HG02642 (cell line): ENCODE data around the gene SOX6.

Experiments used
- ATAC-seq: cut with Tn5 transposase; IDR thresholded peaks from one replicate; pipeline ENCODE4 v1.9.1; 2021; ENCODE audit warnings: mild to moderate bottlenecking; ENCODE audit not compliant: unreplicated experiment, poor library complexity

Gene SOX6

DNA sequence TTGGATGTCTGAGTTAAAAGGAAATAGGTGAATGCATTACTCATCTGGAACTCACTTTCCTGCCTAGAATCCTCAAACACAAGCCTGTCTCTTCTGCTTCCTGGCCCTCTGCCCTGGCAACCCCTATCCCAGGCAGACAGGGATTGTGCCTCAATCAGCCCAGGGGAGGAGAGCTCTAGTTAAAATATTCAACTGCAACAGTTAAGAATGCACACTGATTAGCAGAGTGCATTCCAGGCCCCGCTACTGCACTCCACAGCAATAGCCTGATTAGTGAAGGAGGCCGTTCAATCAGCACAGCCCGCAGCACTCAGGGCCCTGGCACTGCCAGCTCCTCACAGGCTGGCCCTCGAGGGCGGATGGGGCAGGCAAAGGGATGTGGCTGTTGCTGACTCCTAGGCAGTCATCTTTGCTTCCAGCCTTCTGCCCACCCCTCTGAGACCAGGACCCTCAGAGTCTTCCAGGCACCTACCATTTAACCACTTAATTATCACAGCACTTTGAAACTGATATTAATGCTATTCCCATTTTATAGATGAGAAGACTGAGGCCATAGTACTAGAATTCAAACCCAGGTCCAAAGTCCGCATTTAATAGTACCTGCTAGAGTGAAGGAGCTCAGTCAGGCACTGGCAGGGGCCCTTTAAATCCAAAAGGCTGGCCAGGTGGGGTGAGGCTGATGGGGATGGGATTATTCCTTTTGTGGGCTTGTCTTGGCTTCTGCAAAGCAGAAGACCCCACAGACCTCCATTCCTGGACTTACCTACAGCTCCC lies 435.3 kb downstream of the SOX6 start:
- ATAC-seq = no peak

DNA sequence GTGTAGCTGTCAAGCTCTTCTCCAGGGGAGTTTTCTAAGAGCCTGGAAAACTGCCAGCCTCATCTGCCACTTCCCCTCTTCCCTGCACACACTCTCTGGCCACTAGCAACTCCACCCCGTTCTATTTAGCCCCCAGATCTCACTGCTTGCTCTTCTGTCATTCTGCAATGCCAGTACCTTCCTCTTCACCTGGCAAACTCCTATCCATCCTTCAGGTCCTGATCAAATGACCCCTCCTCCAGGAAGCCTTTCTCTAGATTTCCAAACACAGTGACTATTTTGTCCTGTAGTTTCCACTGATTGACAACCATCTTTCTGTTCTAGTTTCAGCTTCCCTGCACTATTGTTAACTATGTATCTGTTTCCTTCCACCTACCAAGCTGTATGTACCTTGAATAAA lies 437.7 kb downstream of the SOX6 start:
- ATAC-seq = no peak

DNA sequence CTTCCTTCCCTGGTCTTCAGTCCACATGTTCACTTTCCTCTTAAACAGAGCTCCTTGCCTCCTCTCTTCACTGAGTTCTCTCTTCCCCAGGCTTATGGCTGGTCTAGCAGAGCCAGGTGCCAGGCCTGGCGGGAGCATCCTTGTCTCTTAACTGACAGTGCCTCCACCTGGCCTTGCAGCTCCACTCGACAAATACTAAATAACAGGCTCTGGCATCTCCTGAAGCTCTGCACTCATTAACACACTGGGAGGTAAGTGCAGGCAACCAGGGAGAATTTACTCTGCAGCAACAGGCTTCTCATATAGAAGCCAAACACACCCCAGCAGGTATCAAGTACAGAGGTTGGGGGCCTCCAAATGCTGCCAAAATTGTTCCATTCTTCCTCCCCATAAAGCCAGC lies 438.1 kb downstream of the SOX6 start:
- ATAC-seq = no peak
